ENCODE measurements around the gene ITGA8. TPM values are rescaled to one million over a fixed set of nuclear protein-coding genes. Genes with fewer than 3 reads are reported as not detected.

Gene ITGA8
- total RNA-seq, 1 experiment from 2014 or later: not detected

GRCh38 chr10:15651175-15651574 lies 68.5 kb downstream of the ITGA8 start:
- H3K4me3 ChIP-seq (ENCODE audit: low read depth, low read length): no peak overlapping the region
- CTCF ChIA-PET: no interaction called here
- no peak overlapping the region for H3K4me3 Mint-ChIP-seq (ENCODE audit: unreplicated experiment)
- no peaks in the 10 kb centered on the region for H3K4me1 Mint-ChIP-seq (ENCODE audit: low read depth, unreplicated experiment)
- H3K9me3 Mint-ChIP-seq (ENCODE audit: unreplicated experiment): no peaks in the 10 kb centered on the region
- no TSS peak for BruUV-seq (replicated peaks)
- H3K27me3 Mint-ChIP-seq (ENCODE audit: insufficient read depth, unreplicated experiment): peaks cover 15% of the 10 kb centered on the region
- H3K27ac Mint-ChIP-seq (ENCODE audit: unreplicated experiment): no peak overlapping the region
- H3K4me1 ChIP-seq: no peaks in the 10 kb centered on the region
- intact Hi-C loops (cut with micrococcal nuclease; ENCODE audit: unreplicated experiment): no loop called here
- H3K36me3 Mint-ChIP-seq (ENCODE audit: insufficient read depth, unreplicated experiment): no peaks in the 10 kb centered on the region
- no peaks in the 10 kb centered on the region for H3K36me3 ChIP-seq (ENCODE audit: control insufficient read depth, insufficient read depth, low read length)
- H3K27me3 ChIP-seq (replicated peaks; ENCODE audit: control insufficient read depth, insufficient read depth, low read length): no peaks in the 10 kb centered on the region
- no peak for TF ChIP-seq CTCF (IDR thresholded peaks at IDR 0.05; ENCODE audit: insufficient read depth in 1 of 2, low read depth in 1 of 2, low read length in 1 of 2, severe bottlenecking in 1 of 2, unreplicated experiment in 1 of 2)
- no peak for DNase-seq
- no peaks in the 10 kb centered on the region; the same call in 1 of the 2 replicates for H3K9me3 ChIP-seq
- POLR2A ChIA-PET: no interaction called here

GRCh38 chr10:15642095-15642494 lies 77.6 kb downstream of the ITGA8 start:
- ChIA-PET POLR2A (no interaction called here), CTCF (no interaction called here)
- H3K27ac Mint-ChIP-seq (ENCODE audit: unreplicated experiment): no peak overlapping the region
- intact Hi-C loops (cut with micrococcal nuclease; ENCODE audit: unreplicated experiment): no loop called here
- DNase-seq: no peak
- Histone ChIP-seq H3K27me3 (replicated peaks; ENCODE audit: control insufficient read depth, insufficient read depth, low read length) (no peaks in the 10 kb centered on the region; the same call in 1 of the 2 replicates), H3K9me3 (no peaks in the 10 kb centered on the region), H3K4me1 (no peaks in the 10 kb centered on the region), H3K36me3 (ENCODE audit: control insufficient read depth, insufficient read depth, low read length) (no peaks in the 10 kb centered on the region), H3K4me3 (ENCODE audit: low read depth, low read length) (no peak overlapping the region)
- TF ChIP-seq CTCF (IDR thresholded peaks at IDR 0.05; ENCODE audit: insufficient read depth in 1 of 2, low read depth in 1 of 2, low read length in 1 of 2, severe bottlenecking in 1 of 2, unreplicated experiment in 1 of 2): no peak
- no peaks in the 10 kb centered on the region for H3K36me3 Mint-ChIP-seq (ENCODE audit: insufficient read depth, unreplicated experiment)
- H3K27me3 Mint-ChIP-seq (ENCODE audit: insufficient read depth, unreplicated experiment): peaks cover 7% of the 10 kb centered on the region
- no peak overlapping the region for H3K4me3 Mint-ChIP-seq (ENCODE audit: unreplicated experiment)
- no peaks in the 10 kb centered on the region for H3K9me3 Mint-ChIP-seq (ENCODE audit: unreplicated experiment)
- no peaks in the 10 kb centered on the region for H3K4me1 Mint-ChIP-seq (ENCODE audit: low read depth, unreplicated experiment)
- BruUV-seq (replicated peaks): no TSS peak

GRCh38 chr10:15640536-15641085 lies 79.1 kb downstream of the ITGA8 start:
- Histone ChIP-seq H3K27me3 (replicated peaks; ENCODE audit: control insufficient read depth, insufficient read depth, low read length) (no peaks in the 10 kb centered on the region; the same call in 1 of the 2 replicates), H3K36me3 (ENCODE audit: control insufficient read depth, insufficient read depth, low read length) (no peaks in the 10 kb centered on the region), H3K9me3 (no peaks in the 10 kb centered on the region), H3K4me1 (no peaks in the 10 kb centered on the region), H3K4me3 (ENCODE audit: low read depth, low read length) (no peak overlapping the region)
- no peak for TF ChIP-seq CTCF (IDR thresholded peaks at IDR 0.05; ENCODE audit: insufficient read depth in 1 of 2, low read depth in 1 of 2, low read length in 1 of 2, severe bottlenecking in 1 of 2, unreplicated experiment in 1 of 2)
- no peak overlapping the region for H3K27ac Mint-ChIP-seq (ENCODE audit: unreplicated experiment)
- BruUV-seq (replicated peaks): no TSS peak
- no peak for DNase-seq
- H3K36me3 Mint-ChIP-seq (ENCODE audit: insufficient read depth, unreplicated experiment): no peaks in the 10 kb centered on the region
- POLR2A ChIA-PET: no interaction called here
- CTCF ChIA-PET: no interaction called here
- no peaks in the 10 kb centered on the region for H3K9me3 Mint-ChIP-seq (ENCODE audit: unreplicated experiment)
- peaks cover 12% of the 10 kb centered on the region for H3K27me3 Mint-ChIP-seq (ENCODE audit: insufficient read depth, unreplicated experiment)
- H3K4me1 Mint-ChIP-seq (ENCODE audit: low read depth, unreplicated experiment): no peaks in the 10 kb centered on the region
- no peak overlapping the region for H3K4me3 Mint-ChIP-seq (ENCODE audit: unreplicated experiment)
- intact Hi-C loops (cut with micrococcal nuclease; ENCODE audit: unreplicated experiment): no loop called here
